ENCODE data around the gene RRAD. TPM values are rescaled to one million over a fixed set of nuclear protein-coding genes. Genes with fewer than 3 reads are reported as not detected.

RRAD gene
- total and polyA plus RNA-seq, 2 of the 4 experiments (the other 2 are of a cell fraction), result 1.3 to 2.1 TPM

Other genes with a start within 250 kb of the RRAD start
- gene CMTM4, start 228.8 kb downstream of the RRAD start, total RNA-seq (2012; rRNA removed), result 14.5 and 15.8 TPM in 2 replicates
- gene CMTM4, start 228.8 kb downstream of the RRAD start, polyA plus RNA-seq (2012; rRNA removed), result 8.3 and 9.0 TPM in 2 replicates
- 88.4 and 98.9 TPM in 2 replicates for gene DYNC1LI2, start 173.9 kb downstream of the RRAD start, total RNA-seq (2012; rRNA removed)
- 54.2 and 65.3 TPM in 2 replicates for gene DYNC1LI2, start 173.9 kb downstream of the RRAD start, polyA plus RNA-seq (2012; rRNA removed)
- under 0.01 TPM in 1 of 2 replicates, not detected in the other for gene TERB1, start 124.0 kb downstream of the RRAD start, total RNA-seq (2012; rRNA removed)
- gene TERB1, start 124.0 kb downstream of the RRAD start, polyA plus RNA-seq (2012; rRNA removed), result not detected in 2 replicates
- gene NAE1, start 94.6 kb downstream of the RRAD start, total RNA-seq (2012; rRNA removed), result 36.7 and 49.4 TPM in 2 replicates
- gene NAE1, start 94.6 kb downstream of the RRAD start, polyA plus RNA-seq (2012; rRNA removed), result 25.7 and 33.0 TPM in 2 replicates
- not detected in 2 replicates for gene CA7, start 81.1 kb downstream of the RRAD start, total RNA-seq (2012; rRNA removed)
- gene CA7, start 81.1 kb downstream of the RRAD start, polyA plus RNA-seq (2012; rRNA removed), result not detected in 2 replicates
- 12.5 and 16.8 TPM in 2 replicates for gene PDP2, start 45.0 kb downstream of the RRAD start, total RNA-seq (2012; rRNA removed)
- gene PDP2, start 45.0 kb downstream of the RRAD start, polyA plus RNA-seq (2012; rRNA removed), result 5.3 and 5.7 TPM in 2 replicates
- gene CDH16, start 6.7 kb downstream of the RRAD start, total RNA-seq (2012; rRNA removed), result not detected in 2 replicates
- gene CDH16, start 6.7 kb downstream of the RRAD start, polyA plus RNA-seq (2012; rRNA removed), result not detected in 2 replicates
- 148 and 168 TPM in 2 replicates for gene CIAO2B, start 8.9 kb upstream of the RRAD start, total RNA-seq (2012; rRNA removed)
- gene CIAO2B, start 8.9 kb upstream of the RRAD start, polyA plus RNA-seq (2012; rRNA removed), result 234 and 283 TPM in 2 replicates
- gene CES2, start 10.0 kb upstream of the RRAD start, total RNA-seq (2012; rRNA removed), result 11.9 and 15.1 TPM in 2 replicates
- 23.2 and 24.2 TPM in 2 replicates for gene CES2, start 10.0 kb upstream of the RRAD start, polyA plus RNA-seq (2012; rRNA removed)
- under 0.01 TPM in 1 of 2 replicates, not detected in the other for gene CES3, start 35.7 kb upstream of the RRAD start, total RNA-seq (2012; rRNA removed)
- 0.03 and 0.06 TPM in 2 replicates for gene CES3, start 35.7 kb upstream of the RRAD start, polyA plus RNA-seq (2012; rRNA removed)
- gene CES4A, start 63.1 kb upstream of the RRAD start, total RNA-seq (2012; rRNA removed), result 0.72 and 0.83 TPM in 2 replicates
- 4.0 and 4.7 TPM in 2 replicates for gene CES4A, start 63.1 kb upstream of the RRAD start, polyA plus RNA-seq (2012; rRNA removed)
- 48.0 and 110 TPM in 2 replicates for gene CBFB, start 103.6 kb upstream of the RRAD start, total RNA-seq (2012; rRNA removed)
- 39.8 and 44.2 TPM in 2 replicates for gene CBFB, start 103.6 kb upstream of the RRAD start, polyA plus RNA-seq (2012; rRNA removed)
- gene PHAF1, start 184.4 kb upstream of the RRAD start, total RNA-seq (2012; rRNA removed), result 13.1 and 14.0 TPM in 2 replicates
- gene PHAF1, start 184.4 kb upstream of the RRAD start, polyA plus RNA-seq (2012; rRNA removed), result 19.8 and 22.5 TPM in 2 replicates
- 5.0 and 5.3 TPM in 2 replicates for gene B3GNT9, start 225.5 kb upstream of the RRAD start, total RNA-seq (2012; rRNA removed)
- 12.0 and 13.3 TPM in 2 replicates for gene B3GNT9, start 225.5 kb upstream of the RRAD start, polyA plus RNA-seq (2012; rRNA removed)
- 8.1 and 8.6 TPM in 2 replicates for gene TRADD, start 234.4 kb upstream of the RRAD start, total RNA-seq (2012; rRNA removed)
- gene TRADD, start 234.4 kb upstream of the RRAD start, polyA plus RNA-seq (2012; rRNA removed), result 14.6 and 18.6 TPM in 2 replicates
- 1.9 and 2.3 TPM in 2 replicates for gene FBXL8, start 234.4 kb upstream of the RRAD start, total RNA-seq (2012; rRNA removed)
- 12.5 and 14.5 TPM in 2 replicates for gene FBXL8, start 234.4 kb upstream of the RRAD start, polyA plus RNA-seq (2012; rRNA removed)
- gene HSF4, start 239.2 kb upstream of the RRAD start, total RNA-seq (2012; rRNA removed), result 0.54 and 0.83 TPM in 2 replicates
- 6.7 and 7.5 TPM in 2 replicates for gene HSF4, start 239.2 kb upstream of the RRAD start, polyA plus RNA-seq (2012; rRNA removed)
- gene NOL3, start 245.0 kb upstream of the RRAD start, total RNA-seq (2012; rRNA removed), result 5.0 and 6.1 TPM in 2 replicates
- 16.9 and 17.2 TPM in 2 replicates for gene NOL3, start 245.0 kb upstream of the RRAD start, polyA plus RNA-seq (2012; rRNA removed)

Data from IMR-90 (cell line).